Neural cell (in vitro differentiated cells): Measurements from ENCODE around the gene SLC2A10. TPM values are rescaled to one million over a fixed set of nuclear protein-coding genes. Genes with fewer than 3 reads are reported as not detected.

Source experiments
- H2AFZ ChIP-seq: fragments of 200-600, 300-800 bp; sonication (generic), shearing (Covaris generic); 2 replicates; pipeline ENCODE4 v1.6.0; 2014; ENCODE audit warnings: low read depth, mild to moderate bottlenecking, antibody characterized with exemption, low read length, moderate library complexity
- H3F3A ChIP-seq: fragments of 200-600 bp; shearing (Covaris generic); 2 replicates; pipeline ENCODE4 v1.6.1; 2016; ENCODE audit warnings: mild to moderate bottlenecking, moderate library complexity, mixed read lengths, antibody characterized with exemption, low read length; ENCODE audit not compliant: insufficient read depth, poor library complexity, severe bottlenecking
- H3K27ac ChIP-seq: fragments of 200-600, 300-800 bp; sonication (generic), shearing (Covaris generic); 2 replicates; pipeline ENCODE4 v1.5.1; 2014; ENCODE audit warnings: mild to moderate bottlenecking, low read length, moderate library complexity
- H3K27me3 ChIP-seq: fragments of 300-800, 200-600 bp; sonication (generic), shearing (Covaris generic); 2 replicates; pipeline ENCODE4 v1.6.0; 2014; ENCODE audit warnings: mild to moderate bottlenecking, low read depth, low read length, moderate library complexity; ENCODE audit not compliant: insufficient read depth
- H3K36me3 ChIP-seq: fragments of 300-800, 200-600 bp; sonication (generic), shearing (Covaris generic); 2 replicates; pipeline ENCODE4 v1.5.1; 2014; ENCODE audit warnings: mild to moderate bottlenecking, antibody characterized with exemption, low read length, moderate library complexity; ENCODE audit not compliant: insufficient read depth
- H3K4me2 ChIP-seq: fragments of 300-800, 200-600 bp; sonication (generic), shearing (Covaris generic); 2 replicates; pipeline ENCODE4 v1.6.0; 2014; ENCODE audit warnings: mild to moderate bottlenecking, low read length
- H3K4me3 ChIP-seq: fragments of 300-800, 200-600 bp; sonication (generic), shearing (Covaris generic); 2 replicates; pipeline ENCODE4 v1.5.1; 2014; ENCODE audit warnings: mild to moderate bottlenecking, low read length, moderate library complexity
- H3K79me2 ChIP-seq: fragments of 200-600 bp; shearing (Covaris generic); replicated peaks from 2 replicates; pipeline ENCODE4 v1.6.0; 2014; ENCODE audit warnings: mild to moderate bottlenecking, low read length, moderate library complexity; ENCODE audit not compliant: insufficient read depth
- H3K9ac ChIP-seq: fragments of 300-800, 200-600 bp; sonication (generic), shearing (Covaris generic); 2 replicates; pipeline ENCODE4 v1.6.1; 2016; ENCODE audit warnings: mild to moderate bottlenecking, low read length, mixed read lengths
- H3K9me2 ChIP-seq: fragments of 200-600 bp; shearing (Covaris generic); 2 replicates; pipeline ENCODE4 v1.6.1; 2016; ENCODE audit warnings: mild to moderate bottlenecking, low read length, mixed read lengths; ENCODE audit not compliant: insufficient read depth
- H3K9me3 ChIP-seq: fragments of 200-600, 300-800 bp; sonication (generic), shearing (Covaris generic); 2 replicates; pipeline ENCODE4 v1.6.1; 2016; ENCODE audit warnings: mild to moderate bottlenecking, mixed run types, low read length, moderate library complexity, mixed read lengths
- H4K20me1 ChIP-seq: fragments of 200-600 bp; shearing (Covaris generic); 2 replicates; pipeline ENCODE4 v1.6.1; 2016; ENCODE audit warnings: mild to moderate bottlenecking, mixed run types; ENCODE audit not compliant: insufficient read depth
- CTCF ChIP-seq: fragments of 450-650 bp; IDR thresholded peaks from 2 replicates; pipeline ENCODE4 v1.5.1; 2014; ENCODE audit warnings: antibody characterized with exemption, mild to moderate bottlenecking, moderate library complexity; ENCODE audit not compliant: poor library complexity, severe bottlenecking
- EP300 ChIP-seq: fragments of 450-650 bp; conservative IDR thresholded peaks from 2 replicates; pipeline ENCODE4 v1.6.1; 2014; ENCODE audit warnings: antibody characterized with exemption, mild to moderate bottlenecking, moderate library complexity; ENCODE audit not compliant: poor library complexity, severe bottlenecking
- EZH2 ChIP-seq: fragments of 200-600, 300-800 bp; shearing (Covaris generic), sonication (generic); IDR thresholded peaks from 2 replicates; pipeline ENCODE4 v1.6.1; 2014; ENCODE audit warnings: antibody characterized with exemption, low read length, borderline replicate concordance, mild to moderate bottlenecking; ENCODE audit not compliant: insufficient read depth, poor library complexity, severe bottlenecking
- MXI1 ChIP-seq: fragments of 450-650 bp; conservative IDR thresholded peaks from 2 replicates; pipeline ENCODE4 v1.6.1; 2014; ENCODE audit warnings: antibody characterized with exemption, mild to moderate bottlenecking; ENCODE audit not compliant: poor library complexity, severe bottlenecking
- POLR2AphosphoS5 ChIP-seq: IDR thresholded peaks from 2 replicates; pipeline ENCODE4 v1.6.1; 2012
- RAD21 ChIP-seq: fragments of 450-650 bp; conservative IDR thresholded peaks from 2 replicates; pipeline ENCODE4 v1.6.1; 2014; ENCODE audit warnings: antibody characterized with exemption, mild to moderate bottlenecking, moderate library complexity
- REST ChIP-seq: IDR thresholded peaks from 2 replicates; pipeline ENCODE4 v1.6.1; 2012; ENCODE audit warnings: borderline replicate concordance
- SMC3 ChIP-seq: fragments of 450-650 bp; conservative IDR thresholded peaks from 2 replicates; pipeline ENCODE4 v1.6.1; 2014; ENCODE audit warnings: antibody characterized with exemption, mild to moderate bottlenecking, moderate library complexity; ENCODE audit not compliant: poor library complexity
- TAF1 ChIP-seq: IDR thresholded peaks from 2 replicates; pipeline ENCODE4 v1.6.1; 2012; ENCODE audit warnings: low read depth
- polyA plus RNA-seq: library from polyadenylated mRNA; depleted of rRNA; stranded (reverse); fragments of >200 nt; gene quantifications from 2 replicates; pipeline ENCODE4 v1.2.3, GENCODE V29; 2014

SLC2A10 gene
- polyA plus RNA-seq, 1 donor from 2014 or later, result not detected

GRCh38 chr20:46709055-46709458 lies 392 bp upstream of the SLC2A10 start:
- H3K36me3 ChIP-seq, result no peaks in the 10 kb centered on the region
- H4K20me1 ChIP-seq, result no peaks in the 10 kb centered on the region
- H3F3A ChIP-seq, result no peaks in the 10 kb centered on the region
- H3K4me3 ChIP-seq, result no peak overlapping the region
- H2AFZ ChIP-seq, result no peak overlapping the region
- H3K27me3 ChIP-seq, result peaks cover 19% of the 10 kb centered on the region
- H3K79me2 ChIP-seq, result no peaks in the 10 kb centered on the region
- H3K9me2 ChIP-seq, result no peaks in the 10 kb centered on the region
- H3K9ac ChIP-seq, result no peak overlapping the region
- no peak overlapping the region for H3K27ac ChIP-seq
- no peak overlapping the region for H3K4me2 ChIP-seq
- no peaks in the 10 kb centered on the region for H3K9me3 ChIP-seq
- TF ChIP-seq MXI1, result no peak
- no peak for TF ChIP-seq EP300
- TF ChIP-seq TAF1, result no peak
- TF ChIP-seq POLR2AphosphoS5, result no peak
- TF ChIP-seq CTCF, result no peak
- TF ChIP-seq RAD21, result no peak
- TF ChIP-seq EZH2, result no peak
- TF ChIP-seq REST, result no peak
- no peak for TF ChIP-seq SMC3

DNA sequence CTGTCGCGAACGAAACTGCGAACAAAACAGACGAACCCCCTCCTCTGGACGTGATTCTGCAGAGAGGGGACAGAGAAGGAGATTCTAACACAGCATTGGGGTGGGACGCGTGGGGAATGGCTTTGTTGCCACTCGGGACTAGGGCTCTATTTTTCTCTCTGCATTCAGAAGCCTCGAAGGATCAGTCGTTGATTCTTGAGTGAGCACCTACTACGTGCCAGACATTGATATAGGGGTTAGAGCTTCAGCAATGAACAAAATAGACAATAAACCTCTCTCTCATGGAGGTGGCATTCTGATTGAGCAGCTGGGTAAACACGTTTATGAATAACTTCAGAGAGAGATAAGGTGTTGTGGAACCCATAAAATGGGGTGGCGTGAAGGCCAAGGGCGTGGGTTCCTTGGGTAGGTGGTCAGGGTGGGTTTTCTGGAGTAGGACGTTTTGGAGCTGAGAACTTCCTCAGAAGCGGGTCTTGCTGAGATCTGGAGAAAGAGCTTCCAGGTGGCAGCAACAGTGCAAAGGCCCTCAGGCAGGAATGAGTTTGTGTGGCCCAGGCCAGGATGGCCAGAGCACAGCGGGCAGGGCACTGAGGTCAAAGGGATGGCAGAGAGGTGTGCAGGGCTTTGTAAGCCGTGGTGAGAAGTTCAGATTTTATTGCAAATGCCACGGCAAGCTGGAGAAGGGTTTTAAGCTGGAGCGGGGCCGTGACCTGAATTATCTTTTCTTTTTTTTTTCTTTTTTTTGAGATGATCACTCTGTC lies 884 bp downstream of the SLC2A10 start:
- Histone ChIP-seq H2AFZ (no peak overlapping the region), H3K9ac (no peak overlapping the region), H3K9me2 (no peaks in the 10 kb centered on the region), H4K20me1 (no peaks in the 10 kb centered on the region), H3K9me3 (no peaks in the 10 kb centered on the region), H3K79me2 (no peaks in the 10 kb centered on the region), H3K27ac (no peak overlapping the region), H3F3A (no peaks in the 10 kb centered on the region), H3K36me3 (no peaks in the 10 kb centered on the region), H3K27me3 (peaks cover 19% of the 10 kb centered on the region), H3K4me3 (no peak overlapping the region), H3K4me2 (no peak overlapping the region)
- no peak for TF ChIP-seq TAF1
